NOMO-1 (cell line): ENCODE measurements around the gene PSMA7.

ENCODE experiments used
- DNase-seq, 2 experiments: peaks; one replicate each; lab custom pipeline; 2025; ENCODE audit not compliant: unreplicated experiment in 2 of 2; lab: John Stamatoyannopoulos, UW

Gene PSMA7

DNA sequence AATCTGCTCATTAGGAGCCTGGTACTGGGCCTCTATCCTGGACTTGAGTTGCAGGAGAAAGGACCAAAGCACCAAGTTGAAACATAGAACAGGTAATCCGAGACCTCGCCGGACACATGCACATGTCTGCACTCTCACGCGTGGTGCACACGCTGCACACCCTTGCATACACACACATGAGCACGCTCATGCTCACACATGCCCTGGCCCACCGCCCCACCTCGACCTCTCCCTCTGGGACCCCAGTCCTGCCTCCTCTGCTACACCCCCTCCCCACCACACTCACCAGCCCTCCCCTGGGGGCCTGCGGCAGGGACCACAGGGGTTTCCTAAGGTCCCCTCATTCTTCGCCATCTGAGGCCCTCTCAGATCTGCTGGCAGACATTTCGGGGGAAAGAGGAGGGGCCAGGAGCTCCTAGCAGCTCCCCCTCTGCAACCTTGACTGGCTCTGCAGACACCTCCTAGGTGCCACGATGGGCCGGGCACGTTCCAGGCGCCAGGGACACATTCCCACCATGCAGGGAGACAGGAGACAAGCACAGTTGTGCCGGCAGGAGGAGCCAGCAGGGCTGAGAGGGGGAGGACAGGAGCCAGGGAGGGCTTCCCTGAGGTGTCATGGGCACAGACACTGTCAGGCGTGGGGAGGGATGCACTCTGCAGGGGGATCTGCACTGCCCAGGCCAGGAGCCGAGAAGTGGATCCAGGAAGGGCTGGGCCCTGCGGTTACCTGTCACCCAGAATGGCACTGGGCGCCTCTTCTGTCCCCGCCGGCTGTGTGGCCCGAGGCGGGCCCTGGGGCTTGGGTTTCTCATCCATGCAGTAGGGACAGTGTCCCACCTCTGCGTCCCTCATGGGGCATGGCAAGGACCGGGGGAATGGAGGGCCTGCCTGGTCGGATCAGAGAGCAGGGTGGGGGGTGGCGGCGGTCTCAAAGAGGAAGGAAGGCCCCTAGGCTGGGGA lies 46.5 kb downstream of the PSMA7 start:
- no peak for DNase-seq

DNA sequence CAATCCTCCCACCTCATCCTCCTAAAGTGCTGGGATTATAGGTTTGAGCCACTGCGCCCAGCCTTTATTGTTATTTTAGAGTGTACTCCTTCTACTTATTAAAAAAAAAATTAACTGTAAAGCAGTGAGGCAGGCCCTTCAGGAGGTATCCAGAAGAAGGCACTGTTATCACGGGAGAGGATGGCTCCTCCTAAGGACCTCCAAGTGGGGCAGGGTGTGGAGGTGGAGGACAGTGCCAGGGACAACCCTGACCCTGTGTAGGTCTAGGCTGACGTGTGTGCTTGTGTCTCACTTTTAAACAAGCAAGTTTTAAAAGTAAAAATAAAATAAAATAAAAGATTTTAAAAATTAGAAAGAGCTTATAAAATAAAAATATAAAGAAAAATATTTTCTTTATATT lies 53.8 kb downstream of the PSMA7 start:
- DNase-seq, result no peak

DNA sequence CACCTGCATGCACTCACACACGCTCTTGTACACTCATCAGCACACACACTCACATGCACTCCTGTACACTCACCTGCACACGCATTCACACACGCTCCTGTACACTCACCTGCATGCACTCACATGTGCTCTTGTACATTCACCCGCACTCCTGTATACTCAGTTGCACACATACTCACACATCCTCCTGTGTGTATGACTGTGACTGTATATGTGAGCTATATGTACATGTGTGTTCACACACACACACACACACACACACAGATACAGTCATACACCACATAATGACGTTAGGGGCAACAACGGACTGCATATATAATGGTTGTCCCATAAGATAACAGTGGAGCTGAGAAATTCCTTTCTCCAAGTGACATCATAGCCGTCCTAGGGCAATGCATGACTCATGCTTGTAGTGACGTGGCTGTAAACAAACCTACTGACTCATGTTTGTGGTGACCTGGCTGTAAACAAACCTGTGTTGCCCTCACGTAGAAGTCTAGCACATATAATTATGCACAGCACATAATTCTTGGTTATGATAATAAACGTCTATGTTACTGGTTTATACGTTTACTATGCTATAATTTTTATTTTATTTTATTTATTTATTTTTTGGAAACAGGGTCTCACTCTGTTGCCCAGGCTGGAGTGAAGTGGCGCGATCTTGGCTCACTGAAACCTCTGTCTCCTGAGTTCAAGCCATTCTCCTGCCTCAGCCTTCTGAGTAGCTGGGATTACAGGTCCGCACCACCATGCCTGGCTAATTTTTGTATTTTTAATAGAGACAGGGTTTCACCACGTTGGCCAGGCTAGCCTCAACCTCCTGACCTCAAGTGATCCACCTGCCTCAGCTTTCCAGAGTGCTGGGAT lies 54.7 kb downstream of the PSMA7 start:
- DNase-seq, result no peak

DNA sequence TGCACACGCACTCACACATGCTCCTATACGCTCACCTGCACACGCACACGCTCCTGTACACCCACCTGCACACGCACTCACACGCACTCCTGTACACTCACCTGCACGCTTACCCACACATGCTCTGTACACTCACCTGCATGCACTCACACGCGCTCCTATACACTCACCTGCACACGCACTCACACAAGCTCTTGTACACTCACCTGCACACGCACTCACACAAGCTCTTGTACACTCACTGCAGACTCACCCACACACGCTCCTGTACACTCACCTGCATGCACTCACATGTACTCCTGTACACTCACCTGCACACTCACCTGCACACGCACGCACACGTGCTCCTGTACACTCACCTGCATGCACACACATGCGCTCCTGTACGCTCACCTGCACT lies 55.6 kb downstream of the PSMA7 start:
- no peak for DNase-seq

DNA sequence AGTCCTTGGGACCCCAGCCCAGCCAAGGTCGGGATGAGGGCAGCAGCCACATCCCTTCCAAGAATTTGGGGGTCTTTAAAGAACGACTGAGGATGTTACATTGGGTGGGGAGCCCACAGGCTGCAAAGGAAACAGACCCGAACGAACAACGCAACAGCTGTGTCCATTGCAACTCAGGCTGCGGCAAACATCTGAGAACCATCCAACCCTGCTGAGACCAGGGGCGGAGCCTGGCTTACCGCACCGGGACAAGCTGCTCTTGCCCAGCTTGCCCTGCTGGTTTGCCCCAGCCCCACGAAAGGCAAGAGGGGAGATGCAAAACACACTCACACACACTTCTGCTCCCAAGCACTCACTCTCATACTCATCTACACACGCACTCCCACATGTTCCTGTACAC lies 56.0 kb downstream of the PSMA7 start:
- DNase-seq, result no peak
